ENCODE results near the gene NYNRIN. TPM values are rescaled to one million over a fixed set of nuclear protein-coding genes. Genes with fewer than 3 reads are reported as not detected.

The NYNRIN gene
- total and polyA plus RNA-seq, 2 of the 8 experiments (the other 6 are each of a cell fraction or from before 2014, with no cell fraction given), result 15.2 to 18.3 TPM

DNA sequence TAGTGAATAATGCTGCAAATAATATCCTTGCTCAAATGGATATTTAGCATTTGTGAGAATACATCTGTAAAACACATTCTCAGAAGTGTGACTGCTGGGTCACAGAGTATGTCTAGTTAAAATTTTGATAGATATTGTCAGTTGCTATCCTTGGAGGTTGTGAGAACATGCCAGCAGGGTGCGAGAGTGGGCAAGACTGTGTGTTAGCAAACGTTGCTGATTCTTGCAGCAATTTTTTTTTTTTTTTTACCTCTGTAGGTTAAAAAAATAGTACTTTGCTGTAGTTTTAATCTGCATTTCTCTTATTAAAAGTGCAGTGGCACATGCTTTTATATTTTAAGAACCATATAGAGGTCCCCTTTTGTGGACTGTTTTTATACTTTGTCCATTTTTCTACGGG is 4.5 kb upstream of the NYNRIN start (continued):
- TF ChIP-seq, protein P1, sequence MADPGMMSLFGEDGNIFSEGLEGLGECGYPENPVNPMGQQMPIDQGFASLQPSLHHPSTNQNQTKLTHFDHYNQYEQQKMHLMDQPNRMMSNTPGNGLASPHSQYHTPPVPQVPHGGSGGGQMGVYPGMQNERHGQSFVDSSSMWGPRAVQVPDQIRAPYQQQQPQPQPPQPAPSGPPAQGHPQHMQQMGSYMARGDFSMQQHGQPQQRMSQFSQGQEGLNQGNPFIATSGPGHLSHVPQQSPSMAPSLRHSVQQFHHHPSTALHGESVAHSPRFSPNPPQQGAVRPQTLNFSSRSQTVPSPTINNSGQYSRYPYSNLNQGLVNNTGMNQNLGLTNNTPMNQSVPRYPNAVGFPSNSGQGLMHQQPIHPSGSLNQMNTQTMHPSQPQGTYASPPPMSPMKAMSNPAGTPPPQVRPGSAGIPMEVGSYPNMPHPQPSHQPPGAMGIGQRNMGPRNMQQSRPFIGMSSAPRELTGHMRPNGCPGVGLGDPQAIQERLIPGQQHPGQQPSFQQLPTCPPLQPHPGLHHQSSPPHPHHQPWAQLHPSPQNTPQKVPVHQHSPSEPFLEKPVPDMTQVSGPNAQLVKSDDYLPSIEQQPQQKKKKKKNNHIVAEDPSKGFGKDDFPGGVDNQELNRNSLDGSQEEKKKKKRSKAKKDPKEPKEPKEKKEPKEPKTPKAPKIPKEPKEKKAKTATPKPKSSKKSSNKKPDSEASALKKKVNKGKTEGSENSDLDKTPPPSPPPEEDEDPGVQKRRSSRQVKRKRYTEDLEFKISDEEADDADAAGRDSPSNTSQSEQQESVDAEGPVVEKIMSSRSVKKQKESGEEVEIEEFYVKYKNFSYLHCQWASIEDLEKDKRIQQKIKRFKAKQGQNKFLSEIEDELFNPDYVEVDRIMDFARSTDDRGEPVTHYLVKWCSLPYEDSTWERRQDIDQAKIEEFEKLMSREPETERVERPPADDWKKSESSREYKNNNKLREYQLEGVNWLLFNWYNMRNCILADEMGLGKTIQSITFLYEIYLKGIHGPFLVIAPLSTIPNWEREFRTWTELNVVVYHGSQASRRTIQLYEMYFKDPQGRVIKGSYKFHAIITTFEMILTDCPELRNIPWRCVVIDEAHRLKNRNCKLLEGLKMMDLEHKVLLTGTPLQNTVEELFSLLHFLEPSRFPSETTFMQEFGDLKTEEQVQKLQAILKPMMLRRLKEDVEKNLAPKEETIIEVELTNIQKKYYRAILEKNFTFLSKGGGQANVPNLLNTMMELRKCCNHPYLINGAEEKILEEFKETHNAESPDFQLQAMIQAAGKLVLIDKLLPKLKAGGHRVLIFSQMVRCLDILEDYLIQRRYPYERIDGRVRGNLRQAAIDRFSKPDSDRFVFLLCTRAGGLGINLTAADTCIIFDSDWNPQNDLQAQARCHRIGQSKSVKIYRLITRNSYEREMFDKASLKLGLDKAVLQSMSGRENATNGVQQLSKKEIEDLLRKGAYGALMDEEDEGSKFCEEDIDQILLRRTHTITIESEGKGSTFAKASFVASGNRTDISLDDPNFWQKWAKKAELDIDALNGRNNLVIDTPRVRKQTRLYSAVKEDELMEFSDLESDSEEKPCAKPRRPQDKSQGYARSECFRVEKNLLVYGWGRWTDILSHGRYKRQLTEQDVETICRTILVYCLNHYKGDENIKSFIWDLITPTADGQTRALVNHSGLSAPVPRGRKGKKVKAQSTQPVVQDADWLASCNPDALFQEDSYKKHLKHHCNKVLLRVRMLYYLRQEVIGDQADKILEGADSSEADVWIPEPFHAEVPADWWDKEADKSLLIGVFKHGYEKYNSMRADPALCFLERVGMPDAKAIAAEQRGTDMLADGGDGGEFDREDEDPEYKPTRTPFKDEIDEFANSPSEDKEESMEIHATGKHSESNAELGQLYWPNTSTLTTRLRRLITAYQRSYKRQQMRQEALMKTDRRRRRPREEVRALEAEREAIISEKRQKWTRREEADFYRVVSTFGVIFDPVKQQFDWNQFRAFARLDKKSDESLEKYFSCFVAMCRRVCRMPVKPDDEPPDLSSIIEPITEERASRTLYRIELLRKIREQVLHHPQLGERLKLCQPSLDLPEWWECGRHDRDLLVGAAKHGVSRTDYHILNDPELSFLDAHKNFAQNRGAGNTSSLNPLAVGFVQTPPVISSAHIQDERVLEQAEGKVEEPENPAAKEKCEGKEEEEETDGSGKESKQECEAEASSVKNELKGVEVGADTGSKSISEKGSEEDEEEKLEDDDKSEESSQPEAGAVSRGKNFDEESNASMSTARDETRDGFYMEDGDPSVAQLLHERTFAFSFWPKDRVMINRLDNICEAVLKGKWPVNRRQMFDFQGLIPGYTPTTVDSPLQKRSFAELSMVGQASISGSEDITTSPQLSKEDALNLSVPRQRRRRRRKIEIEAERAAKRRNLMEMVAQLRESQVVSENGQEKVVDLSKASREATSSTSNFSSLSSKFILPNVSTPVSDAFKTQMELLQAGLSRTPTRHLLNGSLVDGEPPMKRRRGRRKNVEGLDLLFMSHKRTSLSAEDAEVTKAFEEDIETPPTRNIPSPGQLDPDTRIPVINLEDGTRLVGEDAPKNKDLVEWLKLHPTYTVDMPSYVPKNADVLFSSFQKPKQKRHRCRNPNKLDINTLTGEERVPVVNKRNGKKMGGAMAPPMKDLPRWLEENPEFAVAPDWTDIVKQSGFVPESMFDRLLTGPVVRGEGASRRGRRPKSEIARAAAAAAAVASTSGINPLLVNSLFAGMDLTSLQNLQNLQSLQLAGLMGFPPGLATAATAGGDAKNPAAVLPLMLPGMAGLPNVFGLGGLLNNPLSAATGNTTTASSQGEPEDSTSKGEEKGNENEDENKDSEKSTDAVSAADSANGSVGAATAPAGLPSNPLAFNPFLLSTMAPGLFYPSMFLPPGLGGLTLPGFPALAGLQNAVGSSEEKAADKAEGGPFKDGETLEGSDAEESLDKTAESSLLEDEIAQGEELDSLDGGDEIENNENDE (IDR thresholded peaks at IDR 0.05; ENCODE audit: insufficient replicate concordance, low read length), result no peak
- no peak for TF ChIP-seq ASH2L (IDR thresholded peaks at IDR 0.05; ENCODE audit: low read length)
- TF ChIP-seq RBBP5 (IDR thresholded peaks at IDR 0.05; ENCODE audit: borderline replicate concordance, low read depth, low read length), result no peak
- TF ChIP-seq TAF1 (IDR thresholded peaks at IDR 0.05; ENCODE audit: low read depth, low read length), result no peak
- TF ChIP-seq POLR2AphosphoS5 (IDR thresholded peaks at IDR 0.05; ENCODE audit: low read depth, low read length), result no peak
- TF ChIP-seq TBP (IDR thresholded peaks at IDR 0.05; ENCODE audit: low read depth, low read length), result no peak
- TF ChIP-seq SP2 (IDR thresholded peaks at IDR 0.05; ENCODE audit: low read length), result no peak
- no peak for TF ChIP-seq KDM5A (IDR thresholded peaks at IDR 0.05; ENCODE audit: low read length)
- TF ChIP-seq SIX5 (IDR thresholded peaks at IDR 0.05; ENCODE audit: low read depth, low read length), result no peak
- no peak for TF ChIP-seq GABPA (IDR thresholded peaks at IDR 0.05; ENCODE audit: borderline replicate concordance, insufficient read depth, low read length)
- no peak for TF ChIP-seq ATF3 (IDR thresholded peaks at IDR 0.05; ENCODE audit: insufficient read depth, low read depth, low read length)
- TF ChIP-seq, protein P2, sequence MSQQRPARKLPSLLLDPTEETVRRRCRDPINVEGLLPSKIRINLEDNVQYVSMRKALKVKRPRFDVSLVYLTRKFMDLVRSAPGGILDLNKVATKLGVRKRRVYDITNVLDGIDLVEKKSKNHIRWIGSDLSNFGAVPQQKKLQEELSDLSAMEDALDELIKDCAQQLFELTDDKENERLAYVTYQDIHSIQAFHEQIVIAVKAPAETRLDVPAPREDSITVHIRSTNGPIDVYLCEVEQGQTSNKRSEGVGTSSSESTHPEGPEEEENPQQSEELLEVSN (IDR thresholded peaks at IDR 0.05), result no peak

Data from H1 (cell line).